Measurements from ENCODE around the gene ROBO1.

The ROBO1 gene

DNA sequence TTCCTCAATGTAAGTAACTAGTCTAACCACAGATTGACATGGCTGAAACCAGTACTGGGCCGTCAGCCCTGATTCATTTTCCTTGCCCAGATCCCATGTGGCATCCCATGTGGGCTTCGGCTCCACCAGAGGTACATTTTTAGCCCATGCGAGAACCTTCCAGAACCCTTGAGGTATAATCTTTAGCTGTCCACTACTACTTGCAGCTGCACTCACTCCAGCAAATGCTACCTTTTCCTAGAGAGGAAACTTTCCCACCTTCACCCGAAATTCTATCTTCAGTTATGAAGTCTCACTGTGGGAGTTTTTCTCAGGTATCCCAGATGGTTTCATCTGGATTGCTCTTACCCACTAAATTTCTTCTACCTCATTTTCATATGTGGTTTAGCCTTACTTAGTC lies 907.2 kb downstream of the ROBO1 start:
- no peak overlapping the region for H3K4me3 ChIP-seq
- no peaks in the 10 kb centered on the region for H3K9me3 ChIP-seq (ENCODE audit: low read depth, low read length)
- no peak for TF ChIP-seq POLR2AphosphoS5 (IDR thresholded peaks at IDR 0.05; ENCODE audit: borderline replicate concordance, low read depth, low read length)
- TF ChIP-seq EZH2 (IDR thresholded peaks at IDR 0.05): no peak
- TF ChIP-seq FOXP2 (optimal IDR thresholded peaks at IDR 0.05; ENCODE audit: control extremely low read depth, extremely low read length, insufficient read depth): no peak
- DNase-seq (ENCODE audit: low read depth, low spot score): no peak
- H3K36me3 ChIP-seq (ENCODE audit: insufficient read depth, low read length): no peaks in the 10 kb centered on the region
- no peak overlapping the region for H3K9ac ChIP-seq (ENCODE audit: insufficient read length)
- no peak overlapping the region for H3K27ac ChIP-seq

DNA sequence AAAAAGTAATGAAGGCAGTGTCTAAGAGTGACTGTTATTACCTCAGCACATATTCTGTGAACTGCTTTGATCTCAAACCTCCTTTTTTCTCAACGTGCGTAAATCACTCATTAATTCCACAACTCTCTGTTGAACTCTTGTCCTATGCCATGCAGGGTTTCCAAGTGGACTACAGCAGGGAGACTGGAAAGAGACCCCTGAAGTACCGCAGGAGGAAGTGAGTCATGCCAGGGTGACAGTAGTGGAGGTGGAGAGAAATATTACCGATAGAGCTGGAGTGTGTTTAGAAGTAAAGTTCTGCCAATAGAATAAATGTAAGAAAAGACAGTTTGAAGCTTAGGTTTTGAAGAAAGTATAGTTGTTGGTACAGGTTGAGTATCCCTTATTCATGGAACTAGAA lies 908.9 kb downstream of the ROBO1 start:
- Histone ChIP-seq H3K27ac (no peak overlapping the region), H3K4me3 (no peak overlapping the region), H3K9me3 (ENCODE audit: low read depth, low read length) (no peaks in the 10 kb centered on the region), H3K9ac (ENCODE audit: insufficient read length) (no peak overlapping the region), H3K36me3 (ENCODE audit: insufficient read depth, low read length) (no peaks in the 10 kb centered on the region)
- DNase-seq (ENCODE audit: low read depth, low spot score): no peak
- no peak for TF ChIP-seq FOXP2 (optimal IDR thresholded peaks at IDR 0.05; ENCODE audit: control extremely low read depth, extremely low read length, insufficient read depth)
- TF ChIP-seq EZH2 (IDR thresholded peaks at IDR 0.05): no peak
- no peak for TF ChIP-seq POLR2AphosphoS5 (IDR thresholded peaks at IDR 0.05; ENCODE audit: borderline replicate concordance, low read depth, low read length)

DNA sequence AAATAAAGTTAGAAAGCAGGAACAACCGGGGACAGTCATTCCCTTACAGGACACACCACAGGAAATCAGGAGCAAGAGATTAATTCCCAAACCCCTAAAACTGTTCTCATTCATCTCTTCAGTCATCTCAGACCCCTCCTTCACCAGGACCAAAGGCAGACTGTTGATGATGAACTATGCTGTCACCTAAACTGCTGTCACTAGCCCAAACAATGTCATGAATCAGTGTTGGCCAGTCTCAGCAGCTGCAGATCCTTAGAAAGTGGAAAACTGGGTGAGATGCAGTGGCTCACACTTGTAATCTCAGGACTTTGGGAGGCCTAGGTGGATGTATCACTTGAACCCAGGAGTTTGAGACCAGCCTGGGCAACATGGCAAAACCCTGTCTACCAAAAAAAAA lies 909.6 kb downstream of the ROBO1 start:
- H3K27ac ChIP-seq: no peak overlapping the region
- no peaks in the 10 kb centered on the region for H3K36me3 ChIP-seq (ENCODE audit: insufficient read depth, low read length)
- DNase-seq (ENCODE audit: low read depth, low spot score): no peak
- no peaks in the 10 kb centered on the region for H3K9me3 ChIP-seq (ENCODE audit: low read depth, low read length)
- no peak overlapping the region for H3K4me3 ChIP-seq
- TF ChIP-seq POLR2AphosphoS5 (IDR thresholded peaks at IDR 0.05; ENCODE audit: borderline replicate concordance, low read depth, low read length): no peak
- TF ChIP-seq FOXP2 (optimal IDR thresholded peaks at IDR 0.05; ENCODE audit: control extremely low read depth, extremely low read length, insufficient read depth): no peak
- no peak for TF ChIP-seq EZH2 (IDR thresholded peaks at IDR 0.05)
- H3K9ac ChIP-seq (ENCODE audit: insufficient read length): no peak overlapping the region

DNA sequence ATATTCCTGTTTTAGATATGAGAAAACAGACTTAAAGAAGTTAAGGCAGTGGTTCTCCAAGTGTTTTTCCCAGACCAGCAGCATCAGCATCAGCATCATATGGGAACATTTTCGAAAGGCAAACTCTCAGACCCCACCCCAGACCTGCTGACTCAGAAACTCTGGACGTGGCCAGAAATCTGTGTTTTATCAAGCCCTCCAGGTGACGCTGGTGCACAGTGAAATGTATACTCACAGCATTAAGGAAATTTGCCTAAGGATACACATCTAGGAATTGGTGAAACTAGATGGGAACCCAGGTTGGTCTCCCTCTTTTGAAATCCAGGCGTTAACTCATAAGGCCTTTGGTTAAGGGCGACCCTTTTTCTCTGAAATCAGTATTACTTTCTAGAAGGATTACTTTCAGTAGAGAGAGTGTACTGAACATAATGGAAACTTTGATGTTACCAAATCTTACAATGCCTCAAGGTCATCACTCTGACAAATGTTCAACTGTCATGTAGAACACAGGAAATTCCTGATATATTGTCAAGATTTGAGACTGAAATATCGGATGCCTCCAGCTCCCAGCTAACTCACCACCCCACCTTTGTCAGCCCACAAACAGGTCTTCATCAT lies 910.2 kb downstream of the ROBO1 start:
- H3K27ac ChIP-seq: no peak overlapping the region
- no peak for DNase-seq (ENCODE audit: low read depth, low spot score)
- H3K9ac ChIP-seq (ENCODE audit: insufficient read length): no peak overlapping the region
- TF ChIP-seq FOXP2 (optimal IDR thresholded peaks at IDR 0.05; ENCODE audit: control extremely low read depth, extremely low read length, insufficient read depth): no peak
- no peaks in the 10 kb centered on the region for H3K9me3 ChIP-seq (ENCODE audit: low read depth, low read length)
- no peaks in the 10 kb centered on the region for H3K36me3 ChIP-seq (ENCODE audit: insufficient read depth, low read length)
- H3K4me3 ChIP-seq: no peak overlapping the region

DNA sequence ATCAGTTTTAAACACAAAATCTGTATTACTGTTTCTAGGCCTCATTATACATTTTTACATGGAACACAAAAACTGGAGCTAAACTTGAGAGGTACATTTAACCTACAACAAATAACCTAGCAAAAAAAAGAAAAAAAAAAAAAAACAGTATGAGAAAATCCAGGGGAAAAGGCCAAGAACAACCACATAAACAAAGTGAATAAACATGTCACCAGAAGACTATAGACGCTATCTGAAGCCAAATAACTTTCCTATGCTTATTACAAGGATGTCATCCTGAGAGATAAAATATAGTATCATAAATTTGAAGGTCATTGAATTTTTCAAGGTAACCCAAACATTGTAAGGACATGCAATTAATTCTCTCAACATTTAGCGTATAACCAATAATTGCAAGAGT lies 911.6 kb downstream of the ROBO1 start:
- H3K36me3 ChIP-seq (ENCODE audit: insufficient read depth, low read length): no peaks in the 10 kb centered on the region
- TF ChIP-seq FOXP2 (optimal IDR thresholded peaks at IDR 0.05; ENCODE audit: control extremely low read depth, extremely low read length, insufficient read depth) (no peak), POLR2AphosphoS5 (IDR thresholded peaks at IDR 0.05; ENCODE audit: borderline replicate concordance, low read depth, low read length) (no peak), EZH2 (IDR thresholded peaks at IDR 0.05) (no peak)
- no peak overlapping the region for H3K4me3 ChIP-seq
- no peak overlapping the region for H3K9ac ChIP-seq (ENCODE audit: insufficient read length)
- no peaks in the 10 kb centered on the region for H3K9me3 ChIP-seq (ENCODE audit: low read depth, low read length)
- DNase-seq (ENCODE audit: low read depth, low spot score): no peak
- H3K27ac ChIP-seq: no peak overlapping the region

DNA sequence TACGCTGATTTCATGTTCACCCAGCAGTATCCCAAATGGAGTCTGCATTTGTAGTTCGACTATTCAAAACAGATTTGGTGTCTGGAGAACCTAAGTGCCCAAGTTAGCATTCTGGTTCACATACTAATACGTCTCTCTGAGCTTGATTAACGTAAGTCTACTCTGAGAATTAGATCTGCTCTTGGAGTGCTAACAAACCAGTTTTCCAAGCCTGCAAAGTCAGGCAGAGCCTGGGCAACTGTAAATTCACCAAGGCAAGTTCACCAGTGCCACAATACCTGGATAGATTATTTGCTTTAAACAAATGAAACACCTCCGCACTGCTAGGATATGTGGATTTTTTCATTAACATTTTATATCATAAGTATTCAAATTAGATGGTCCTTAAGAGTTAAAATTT lies 912.6 kb downstream of the ROBO1 start:
- H3K9me3 ChIP-seq (ENCODE audit: low read depth, low read length): no peaks in the 10 kb centered on the region
- no peaks in the 10 kb centered on the region for H3K36me3 ChIP-seq (ENCODE audit: insufficient read depth, low read length)
- no peak overlapping the region for H3K4me3 ChIP-seq
- H3K9ac ChIP-seq (ENCODE audit: insufficient read length): no peak overlapping the region
- no peak for DNase-seq (ENCODE audit: low read depth, low spot score)
- TF ChIP-seq FOXP2 (optimal IDR thresholded peaks at IDR 0.05; ENCODE audit: control extremely low read depth, extremely low read length, insufficient read depth): no peak
- no peak for TF ChIP-seq POLR2AphosphoS5 (IDR thresholded peaks at IDR 0.05; ENCODE audit: borderline replicate concordance, low read depth, low read length)
- TF ChIP-seq EZH2 (IDR thresholded peaks at IDR 0.05): no peak
- no peak overlapping the region for H3K27ac ChIP-seq

DNA sequence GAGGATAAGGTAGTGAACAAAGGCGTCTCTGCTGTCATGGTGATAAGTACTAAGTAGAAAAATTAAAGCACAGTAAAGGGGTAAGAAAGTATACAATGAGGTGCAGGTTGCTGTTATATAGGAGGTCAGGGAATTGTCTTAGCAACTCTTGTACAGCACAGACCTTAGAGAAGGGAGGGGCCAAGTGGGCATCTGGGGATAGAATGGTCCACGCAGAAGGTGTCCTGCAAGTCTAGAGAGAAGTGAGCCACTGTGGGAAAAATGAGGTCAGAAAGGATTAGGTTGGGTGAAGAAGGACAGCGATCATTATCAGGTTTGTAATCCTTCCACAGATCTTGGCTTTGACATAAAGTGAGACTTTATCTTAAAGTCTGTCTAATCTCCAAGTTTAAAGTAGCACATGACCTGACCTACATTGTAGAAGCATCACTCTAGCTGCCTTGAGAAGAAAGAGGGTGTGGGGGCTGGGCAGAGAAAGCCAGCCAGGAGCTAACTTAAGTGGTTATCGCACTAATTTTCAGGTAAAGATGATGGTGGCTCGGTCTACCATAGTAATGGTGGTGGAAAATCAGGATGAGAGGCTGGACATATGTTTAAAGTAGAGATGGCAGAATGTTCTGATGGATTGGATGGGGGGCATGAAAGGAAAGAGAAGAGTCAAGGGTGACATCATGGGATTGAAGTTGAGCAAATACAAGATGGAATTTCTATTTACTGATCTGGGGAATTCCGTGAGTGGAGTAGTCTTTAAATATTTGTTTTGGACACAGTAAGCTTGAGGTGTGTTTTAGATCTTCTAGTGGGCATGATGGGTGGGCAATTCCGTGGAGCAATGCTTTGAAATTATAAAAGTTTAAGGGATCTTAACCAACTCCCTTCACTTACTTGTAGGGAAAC lies 919.2 kb downstream of the ROBO1 start:
- Histone ChIP-seq H3K27ac (no peak overlapping the region), H3K9ac (ENCODE audit: insufficient read length) (no peak overlapping the region), H3K9me3 (ENCODE audit: low read depth, low read length) (no peaks in the 10 kb centered on the region), H3K4me3 (no peak overlapping the region), H3K36me3 (ENCODE audit: insufficient read depth, low read length) (no peaks in the 10 kb centered on the region)
- DNase-seq (ENCODE audit: low read depth, low spot score): no peak
- TF ChIP-seq EZH2 (IDR thresholded peaks at IDR 0.05) (no peak), POLR2AphosphoS5 (IDR thresholded peaks at IDR 0.05; ENCODE audit: borderline replicate concordance, low read depth, low read length) (no peak), FOXP2 (optimal IDR thresholded peaks at IDR 0.05; ENCODE audit: control extremely low read depth, extremely low read length, insufficient read depth) (no peak)

DNA sequence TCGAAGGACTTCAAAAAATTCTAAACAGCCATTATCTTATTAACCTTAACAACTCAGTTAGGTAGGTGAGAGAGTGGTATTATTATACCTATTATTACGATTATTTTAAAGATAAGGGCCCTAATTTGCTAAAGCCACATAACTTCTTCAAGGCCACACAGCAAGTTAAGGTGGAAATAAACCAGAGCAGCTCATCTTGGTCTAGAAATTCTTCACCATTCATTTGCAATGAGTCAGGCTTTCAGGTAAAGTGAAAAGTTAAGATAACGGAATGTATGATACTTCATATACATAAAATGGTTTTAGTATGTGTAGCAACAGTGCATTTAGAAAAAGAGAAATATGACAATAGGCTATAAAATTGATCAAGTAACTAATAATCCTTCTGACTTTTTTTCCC lies 920.2 kb downstream of the ROBO1 start:
- Histone ChIP-seq H3K36me3 (ENCODE audit: insufficient read depth, low read length) (no peaks in the 10 kb centered on the region), H3K9me3 (ENCODE audit: low read depth, low read length) (no peaks in the 10 kb centered on the region), H3K27ac (no peak overlapping the region), H3K4me3 (no peak overlapping the region), H3K9ac (ENCODE audit: insufficient read length) (no peak overlapping the region)
- TF ChIP-seq EZH2 (IDR thresholded peaks at IDR 0.05) (no peak), POLR2AphosphoS5 (IDR thresholded peaks at IDR 0.05; ENCODE audit: borderline replicate concordance, low read depth, low read length) (no peak), FOXP2 (optimal IDR thresholded peaks at IDR 0.05; ENCODE audit: control extremely low read depth, extremely low read length, insufficient read depth) (no peak)
- no peak for DNase-seq (ENCODE audit: low read depth, low spot score)

Measured in SK-N-MC (cell line).